Liver (tissue), 9 donors: ENCODE measurements around the gene SMPD1. TPM values are rescaled to one million over a fixed set of nuclear protein-coding genes. Genes with fewer than 3 reads are reported as not detected.

Source experiments
- DNase-seq: peaks from one replicate; pipeline ENCODE4 v3.0.0-alpha.2; 2017; ENCODE audit warnings: low spot score
- H3K27ac ChIP-seq, 2 donors: one replicate each; pipeline ENCODE4 v1.7.0; 2013; ENCODE audit warnings: inconsistent platforms in 2 of 2, low read length in 2 of 2, control low read depth in 1 of 2, low read depth in 1 of 2, mild to moderate bottlenecking in 1 of 2
- H3K27me3 ChIP-seq, 4 donors: one replicate each; pipeline versions ENCODE4 v1.6.1 to v1.7.0; 2013; ENCODE audit warnings: low read length in 3 of 4, inconsistent platforms in 1 of 4, mild to moderate bottlenecking in 1 of 4, moderate library complexity in 1 of 4; ENCODE audit not compliant: control insufficient read depth in 4 of 4, insufficient read depth in 4 of 4
- H3K36me3 ChIP-seq, 4 donors: one replicate each; pipeline versions ENCODE4 v1.6.1 to v1.7.0; 2013; ENCODE audit warnings: low read length in 3 of 4, mild to moderate bottlenecking in 3 of 4, low read depth in 1 of 4, moderate library complexity in 1 of 4; ENCODE audit not compliant: control insufficient read depth in 4 of 4, insufficient read depth in 3 of 4
- H3K4me1 ChIP-seq, 4 donors: one replicate each; pipeline versions ENCODE4 v1.6.1 to v1.7.0; 2013; ENCODE audit warnings: low read length in 3 of 4, mild to moderate bottlenecking in 3 of 4, moderate library complexity in 1 of 4; ENCODE audit not compliant: control insufficient read depth in 4 of 4, insufficient read depth in 4 of 4
- H3K4me3 ChIP-seq, 3 donors: one replicate each; pipeline versions ENCODE4 v1.6.1 to v1.7.0; 2013; ENCODE audit warnings: low read length in 3 of 3, control low read depth in 1 of 3, low read depth in 1 of 3, mild to moderate bottlenecking in 1 of 3
- H3K9ac ChIP-seq, 2 donors: one replicate each; pipeline ENCODE4 v1.7.0; 2013; ENCODE audit warnings: low read length in 2 of 2, mild to moderate bottlenecking in 2 of 2, moderate library complexity in 2 of 2, control low read depth in 1 of 2, low read depth in 1 of 2
- H3K9me3 ChIP-seq, 4 donors: one replicate each; pipeline versions ENCODE4 v1.6.1 to v1.7.0; 2013; ENCODE audit warnings: low read length in 3 of 4; ENCODE audit not compliant: control insufficient read depth in 4 of 4
- EGR1 ChIP-seq, 2 donors: IDR thresholded peaks; 2 replicates each; pipeline ENCODE4 v1.6.1; 2016 to 2018; ENCODE audit warnings: antibody characterized with exemption in 2 of 2, low read depth in 2 of 2
- FOXA1 ChIP-seq: IDR thresholded peaks from 2 replicates; pipeline ENCODE4 v1.6.1; 2016; ENCODE audit warnings: antibody characterized with exemption
- FOXA2 ChIP-seq: IDR thresholded peaks from 2 replicates; pipeline ENCODE4 v1.6.1; 2016; ENCODE audit warnings: antibody characterized with exemption
- GABPA ChIP-seq, 2 donors: IDR thresholded peaks in 1 of 2; conservative IDR thresholded peaks in 1 of 2; 2 replicates each; pipeline ENCODE4 v1.6.1; 2016; ENCODE audit warnings: antibody characterized with exemption in 2 of 2, mild to moderate bottlenecking in 1 of 2, moderate library complexity in 1 of 2
- HNF4A ChIP-seq, 2 donors: conservative IDR thresholded peaks; 2 replicates each; pipeline ENCODE4 v1.6.1; 2016; ENCODE audit warnings: antibody characterized with exemption in 2 of 2, mild to moderate bottlenecking in 2 of 2
- HNF4G ChIP-seq: IDR thresholded peaks from 2 replicates; pipeline ENCODE4 v1.6.1; 2016; ENCODE audit warnings: antibody characterized with exemption
- JUND ChIP-seq, 2 donors: IDR thresholded peaks; 2 replicates each; pipeline ENCODE4 v1.6.1; 2016; ENCODE audit warnings: antibody characterized with exemption in 2 of 2
- NR2F2 ChIP-seq: IDR thresholded peaks from 2 replicates; pipeline ENCODE4 v1.6.1; 2016; ENCODE audit warnings: antibody characterized with exemption
- RAD21 ChIP-seq, 2 donors: IDR thresholded peaks; 2 replicates each; pipeline ENCODE4 v1.6.1; 2016; ENCODE audit warnings: antibody characterized with exemption in 2 of 2, mild to moderate bottlenecking in 2 of 2
- RXRA ChIP-seq, 2 donors: IDR thresholded peaks; 2 replicates each; pipeline ENCODE4 v1.6.1; 2017 to 2018; ENCODE audit warnings: antibody characterized with exemption in 2 of 2, mild to moderate bottlenecking in 1 of 2
- SP1 ChIP-seq: IDR thresholded peaks from 2 replicates; pipeline ENCODE4 v1.6.1; 2018; ENCODE audit warnings: antibody characterized with exemption, mild to moderate bottlenecking
- TAF1 ChIP-seq: conservative IDR thresholded peaks from 2 replicates; pipeline ENCODE4 v1.6.1; 2016; ENCODE audit warnings: antibody characterized with exemption, mild to moderate bottlenecking
- YY1 ChIP-seq: IDR thresholded peaks from 2 replicates; pipeline ENCODE4 v1.6.1; 2016; ENCODE audit warnings: antibody characterized with exemption, mild to moderate bottlenecking
- WGBS: extraction: QIAGEN DNeasy Blood & Tissue Kit; methylation state at CpG from one replicate; pipeline ENCODE4 v1.1.7; 2013; 5-methylcytosine and 5-hydroxymethylcytosine counted together
- polyA plus RNA-seq, 2 donors: library from polyadenylated mRNA; stranded (reverse) in 1 of 2; unstranded in 1 of 2; fragments of 200-250 nt in 1 of 2; fragments of >200 nt in 1 of 2; fragmentation: Nextera tagmentation in 1 of 2; extraction: Ambion mirVana in 1 of 2; gene quantifications; one replicate each; pipeline versions ENCODE4 v1.2.1 to v1.2.3, GENCODE V29; 2013 to 2015
- total RNA-seq, 2 donors: library from RNA; depleted of rRNA; stranded (reverse); fragments of >200 nt; gene quantifications; one replicate each; pipeline ENCODE4 v1.2.3, GENCODE V29; 2014
- TF ChIP-seq, protein P1 (sequence below): IDR thresholded peaks from 2 replicates; pipeline ENCODE4 v1.6.1; 2016; ENCODE audit warnings: antibody characterized with exemption, mild to moderate bottlenecking
- TF ChIP-seq, protein P2 (sequence below): IDR thresholded peaks from 2 replicates; pipeline ENCODE4 v1.6.1; 2016; ENCODE audit warnings: antibody characterized with exemption
- TF ChIP-seq, protein P3 (sequence below): IDR thresholded peaks from 2 replicates; pipeline ENCODE4 v1.6.1; 2016; ENCODE audit warnings: antibody characterized with exemption
- TF ChIP-seq, protein P4 (sequence below): fragments of 150-350 bp; IDR thresholded peaks from 2 replicates; pipeline ENCODE4 v1.5.1; 2017; ENCODE audit warnings: improper control_type of control experiment, low read depth, low read length; ENCODE audit not compliant: missing input control
- TF ChIP-seq, protein P5 (sequence below): IDR thresholded peaks from 2 replicates; pipeline ENCODE4 v1.6.1; 2016; ENCODE audit warnings: antibody characterized with exemption
- donor health status: healthy.
- donor health status: healthy.
- donor health status: healthy.
- donor health status: healthy.
- donor health status: healthy.

Gene SMPD1
- total and polyA plus RNA-seq, 4 donors, result 15.4 to 91.6 (median 45.4) TPM

DNA sequence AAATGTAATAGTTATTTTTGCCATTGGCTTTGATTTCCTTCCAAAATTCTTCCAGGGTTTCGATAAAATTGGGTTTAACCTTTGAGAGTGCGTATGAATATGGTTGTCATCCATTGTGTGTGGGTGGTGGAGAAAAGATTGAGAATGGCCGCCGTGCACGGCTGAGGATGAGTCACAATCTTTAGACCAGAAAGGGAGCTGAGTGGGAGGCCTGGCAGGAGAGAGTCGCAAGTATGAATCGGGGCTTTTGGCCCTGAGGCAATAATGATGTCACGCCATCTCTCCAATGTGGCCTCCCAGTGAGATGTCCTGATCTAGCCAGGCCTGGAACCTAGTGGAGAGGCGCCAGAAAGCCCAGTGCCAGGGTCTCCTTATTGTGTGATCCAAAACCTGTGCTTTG lies 33.1 kb upstream of the SMPD1 start (continued):
- TF ChIP-seq, protein P1, sequence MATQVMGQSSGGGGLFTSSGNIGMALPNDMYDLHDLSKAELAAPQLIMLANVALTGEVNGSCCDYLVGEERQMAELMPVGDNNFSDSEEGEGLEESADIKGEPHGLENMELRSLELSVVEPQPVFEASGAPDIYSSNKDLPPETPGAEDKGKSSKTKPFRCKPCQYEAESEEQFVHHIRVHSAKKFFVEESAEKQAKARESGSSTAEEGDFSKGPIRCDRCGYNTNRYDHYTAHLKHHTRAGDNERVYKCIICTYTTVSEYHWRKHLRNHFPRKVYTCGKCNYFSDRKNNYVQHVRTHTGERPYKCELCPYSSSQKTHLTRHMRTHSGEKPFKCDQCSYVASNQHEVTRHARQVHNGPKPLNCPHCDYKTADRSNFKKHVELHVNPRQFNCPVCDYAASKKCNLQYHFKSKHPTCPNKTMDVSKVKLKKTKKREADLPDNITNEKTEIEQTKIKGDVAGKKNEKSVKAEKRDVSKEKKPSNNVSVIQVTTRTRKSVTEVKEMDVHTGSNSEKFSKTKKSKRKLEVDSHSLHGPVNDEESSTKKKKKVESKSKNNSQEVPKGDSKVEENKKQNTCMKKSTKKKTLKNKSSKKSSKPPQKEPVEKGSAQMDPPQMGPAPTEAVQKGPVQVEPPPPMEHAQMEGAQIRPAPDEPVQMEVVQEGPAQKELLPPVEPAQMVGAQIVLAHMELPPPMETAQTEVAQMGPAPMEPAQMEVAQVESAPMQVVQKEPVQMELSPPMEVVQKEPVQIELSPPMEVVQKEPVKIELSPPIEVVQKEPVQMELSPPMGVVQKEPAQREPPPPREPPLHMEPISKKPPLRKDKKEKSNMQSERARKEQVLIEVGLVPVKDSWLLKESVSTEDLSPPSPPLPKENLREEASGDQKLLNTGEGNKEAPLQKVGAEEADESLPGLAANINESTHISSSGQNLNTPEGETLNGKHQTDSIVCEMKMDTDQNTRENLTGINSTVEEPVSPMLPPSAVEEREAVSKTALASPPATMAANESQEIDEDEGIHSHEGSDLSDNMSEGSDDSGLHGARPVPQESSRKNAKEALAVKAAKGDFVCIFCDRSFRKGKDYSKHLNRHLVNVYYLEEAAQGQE, result no peak
- no peak for TF ChIP-seq FOXA1

DNA sequence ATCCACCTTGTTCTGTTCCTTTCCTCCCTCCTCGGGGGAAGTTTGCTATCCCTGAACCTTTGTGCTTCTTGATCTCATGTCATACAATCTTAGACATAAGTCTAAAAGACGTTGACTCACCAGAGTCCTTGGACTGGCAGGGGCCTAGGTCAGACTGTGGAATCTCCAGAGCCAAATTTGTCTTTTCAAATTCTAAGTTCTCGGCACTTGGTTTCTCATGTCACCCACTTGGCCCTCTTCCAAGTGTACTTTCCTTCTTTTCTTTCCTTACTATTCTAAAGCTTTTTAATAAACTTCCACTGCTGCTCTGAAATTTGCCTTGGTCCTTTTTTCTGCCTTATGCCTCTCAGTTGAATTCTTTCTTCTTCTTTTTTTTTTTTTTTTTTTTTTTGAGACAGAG lies 30.1 kb upstream of the SMPD1 start:
- TF ChIP-seq HNF4G (no peak), JUND (IDR thresholded peaks at IDR 0.05) (no peak), NR2F2 (no peak), RAD21 (IDR thresholded peaks at IDR 0.05) (no peak), FOXA2 (no peak), FOXA1 (no peak), HNF4A (conservative IDR thresholded peaks at IDR 0.05) (no peak)
- H3K4me1 ChIP-seq, result peaks cover 3 to 24% (median 14%) of the 10 kb centered on the region in 4 donors

DNA sequence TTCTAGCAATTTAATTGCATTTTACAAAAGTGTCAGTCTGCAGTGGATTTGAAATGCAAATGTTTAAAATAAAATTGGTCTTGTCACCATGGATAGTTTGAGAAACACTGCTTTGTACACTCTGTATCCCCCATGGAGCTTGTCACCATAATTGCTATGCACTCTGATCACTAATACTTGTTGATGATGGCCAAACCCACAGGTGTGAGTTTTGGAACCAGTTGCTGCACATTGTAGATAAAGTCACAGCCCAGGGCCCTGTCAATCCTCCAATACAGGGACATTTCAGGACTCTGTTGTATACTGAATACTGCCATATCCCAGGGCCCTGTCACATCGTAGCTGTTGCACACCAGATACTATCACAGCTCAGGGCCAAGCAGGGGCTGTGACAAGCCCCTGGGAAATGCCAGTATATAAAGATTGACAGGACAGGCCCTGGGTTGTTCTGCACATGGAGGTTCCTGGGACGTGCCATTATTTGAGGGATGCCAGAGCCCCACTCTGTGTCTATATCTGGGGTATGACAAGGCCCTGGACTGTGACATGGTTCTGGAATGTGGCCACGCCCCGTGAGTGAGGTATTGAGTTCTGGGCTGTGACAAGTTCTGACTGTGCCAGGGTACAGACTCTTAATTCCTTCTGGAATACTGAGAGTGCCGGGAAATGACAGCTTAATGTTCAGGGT lies 27.9 kb upstream of the SMPD1 start:
- H3K9ac ChIP-seq, result no peak overlapping the region
- H3K4me1 ChIP-seq, result peaks cover 0 to 29% (median 21%) of the 10 kb centered on the region in 4 donors
- no peak overlapping the region for H3K4me3 ChIP-seq
- DNase-seq, result no peak
- no peak overlapping the region for H3K27ac ChIP-seq
- H3K9me3 ChIP-seq, result no peaks in the 10 kb centered on the region
- TF ChIP-seq EGR1 (IDR thresholded peaks at IDR 0.05; ENCODE audit: low read depth in 2 of 2) (no peak), FOXA1 (no peak), HNF4A (conservative IDR thresholded peaks at IDR 0.05) (no peak), FOXA2 (no peak), JUND (IDR thresholded peaks at IDR 0.05) (no peak), RAD21 (IDR thresholded peaks at IDR 0.05) (no peak), RXRA (IDR thresholded peaks at IDR 0.05) (no peak), NR2F2 (no peak), SP1 (no peak), TAF1 (no peak), HNF4G (no peak), GABPA (IDR thresholded peaks at IDR 0.05 in 1 of 2, conservative IDR thresholded peaks at IDR 0.05 in 1 of 2) (no peak), YY1 (no peak)
- TF ChIP-seq, protein P1, result no peak
- TF ChIP-seq, protein P2, sequence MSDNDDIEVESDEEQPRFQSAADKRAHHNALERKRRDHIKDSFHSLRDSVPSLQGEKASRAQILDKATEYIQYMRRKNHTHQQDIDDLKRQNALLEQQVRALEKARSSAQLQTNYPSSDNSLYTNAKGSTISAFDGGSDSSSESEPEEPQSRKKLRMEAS, result no peak
- TF ChIP-seq, protein P3, sequence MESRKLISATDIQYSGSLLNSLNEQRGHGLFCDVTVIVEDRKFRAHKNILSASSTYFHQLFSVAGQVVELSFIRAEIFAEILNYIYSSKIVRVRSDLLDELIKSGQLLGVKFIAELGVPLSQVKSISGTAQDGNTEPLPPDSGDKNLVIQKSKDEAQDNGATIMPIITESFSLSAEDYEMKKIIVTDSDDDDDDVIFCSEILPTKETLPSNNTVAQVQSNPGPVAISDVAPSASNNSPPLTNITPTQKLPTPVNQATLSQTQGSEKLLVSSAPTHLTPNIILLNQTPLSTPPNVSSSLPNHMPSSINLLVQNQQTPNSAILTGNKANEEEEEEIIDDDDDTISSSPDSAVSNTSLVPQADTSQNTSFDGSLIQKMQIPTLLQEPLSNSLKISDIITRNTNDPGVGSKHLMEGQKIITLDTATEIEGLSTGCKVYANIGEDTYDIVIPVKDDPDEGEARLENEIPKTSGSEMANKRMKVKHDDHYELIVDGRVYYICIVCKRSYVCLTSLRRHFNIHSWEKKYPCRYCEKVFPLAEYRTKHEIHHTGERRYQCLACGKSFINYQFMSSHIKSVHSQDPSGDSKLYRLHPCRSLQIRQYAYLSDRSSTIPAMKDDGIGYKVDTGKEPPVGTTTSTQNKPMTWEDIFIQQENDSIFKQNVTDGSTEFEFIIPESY, result no peak
- TF ChIP-seq, protein P4, sequence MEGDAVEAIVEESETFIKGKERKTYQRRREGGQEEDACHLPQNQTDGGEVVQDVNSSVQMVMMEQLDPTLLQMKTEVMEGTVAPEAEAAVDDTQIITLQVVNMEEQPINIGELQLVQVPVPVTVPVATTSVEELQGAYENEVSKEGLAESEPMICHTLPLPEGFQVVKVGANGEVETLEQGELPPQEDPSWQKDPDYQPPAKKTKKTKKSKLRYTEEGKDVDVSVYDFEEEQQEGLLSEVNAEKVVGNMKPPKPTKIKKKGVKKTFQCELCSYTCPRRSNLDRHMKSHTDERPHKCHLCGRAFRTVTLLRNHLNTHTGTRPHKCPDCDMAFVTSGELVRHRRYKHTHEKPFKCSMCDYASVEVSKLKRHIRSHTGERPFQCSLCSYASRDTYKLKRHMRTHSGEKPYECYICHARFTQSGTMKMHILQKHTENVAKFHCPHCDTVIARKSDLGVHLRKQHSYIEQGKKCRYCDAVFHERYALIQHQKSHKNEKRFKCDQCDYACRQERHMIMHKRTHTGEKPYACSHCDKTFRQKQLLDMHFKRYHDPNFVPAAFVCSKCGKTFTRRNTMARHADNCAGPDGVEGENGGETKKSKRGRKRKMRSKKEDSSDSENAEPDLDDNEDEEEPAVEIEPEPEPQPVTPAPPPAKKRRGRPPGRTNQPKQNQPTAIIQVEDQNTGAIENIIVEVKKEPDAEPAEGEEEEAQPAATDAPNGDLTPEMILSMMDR, result no peak
- TF ChIP-seq, protein P5, sequence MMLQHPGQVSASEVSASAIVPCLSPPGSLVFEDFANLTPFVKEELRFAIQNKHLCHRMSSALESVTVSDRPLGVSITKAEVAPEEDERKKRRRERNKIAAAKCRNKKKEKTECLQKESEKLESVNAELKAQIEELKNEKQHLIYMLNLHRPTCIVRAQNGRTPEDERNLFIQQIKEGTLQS, result no peak
- no peaks in the 10 kb centered on the region for H3K27me3 ChIP-seq
- WGBS, result 74% methylated on average over 5 of the region's 5 CpGs
- no peaks in the 10 kb centered on the region for H3K36me3 ChIP-seq

More for the DNA sequence above, 30.1 kb upstream of the SMPD1 start:
- WGBS, result 85% methylated on average over 3 of the region's 3 CpGs
- Histone ChIP-seq H3K9me3 (no peaks in the 10 kb centered on the region), H3K27ac (no peak overlapping the region), H3K9ac (no peak overlapping the region), H3K4me3 (no peak overlapping the region), H3K27me3 (no peaks in the 10 kb centered on the region), H3K36me3 (no peaks in the 10 kb centered on the region)
- no peak for DNase-seq
